HG03565 (cell line): ENCODE results near the gene CASQ1.

ENCODE experiments used
- ATAC-seq: cut with Tn5 transposase; IDR thresholded peaks from one replicate; pipeline ENCODE4 v1.9.1; 2021; ENCODE audit warnings: mild to moderate bottlenecking, moderate library complexity; ENCODE audit not compliant: unreplicated experiment

The CASQ1 gene

GRCh38 chr1:160189649-160190625 lies at the start of gene CASQ1:
CASQ1 (plus strand) TSS chr1:160190575; CDS start chr1:160190752, 177 bp downstream.
- ATAC-seq: no peak

GRCh38 chr1:160143695-160144094 lies 46.7 kb upstream of the CASQ1 start:
- no peak for ATAC-seq

GRCh38 chr1:160144921-160145320 lies 45.5 kb upstream of the CASQ1 start:
- ATAC-seq: no peak

GRCh38 chr1:160146107-160146506 lies 44.3 kb upstream of the CASQ1 start:
- no peak for ATAC-seq

GRCh38 chr1:160148121-160148520 lies 42.3 kb upstream of the CASQ1 start:
- no peak for ATAC-seq

GRCh38 chr1:160149233-160149632 lies 41.1 kb upstream of the CASQ1 start:
- no peak for ATAC-seq

GRCh38 chr1:160149716-160150115 lies 40.7 kb upstream of the CASQ1 start:
- no peak for ATAC-seq

GRCh38 chr1:160151303-160151702 lies 39.1 kb upstream of the CASQ1 start, which contains the start of gene ATP1A4:
ATP1A4 (plus strand) TSS chr1:160151603; CDS start chr1:160152041, 438 bp downstream.
- ATAC-seq: no peak

GRCh38 chr1:160154790-160155189 lies 35.6 kb upstream of the CASQ1 start:
- no peak for ATAC-seq

- ATAC-seq: no peak
These were observed 34.0 kb upstream of the CASQ1 start for GRCh38 chr1:160156361-160156760.

- ATAC-seq: no peak
These were observed 33.2 kb upstream of the CASQ1 start for GRCh38 chr1:160157174-160157573.

GRCh38 chr1:160158031-160158430 lies 32.3 kb upstream of the CASQ1 start:
- no peak for ATAC-seq

GRCh38 chr1:160158534-160158933 lies 31.8 kb upstream of the CASQ1 start:
- no peak for ATAC-seq

GRCh38 chr1:160159846-160160245 lies 30.5 kb upstream of the CASQ1 start:
- no peak for ATAC-seq

- ATAC-seq: no peak
These were observed 28.2 kb upstream of the CASQ1 start for GRCh38 chr1:160161965-160162705.

- no peak for ATAC-seq
These were observed 27.4 kb upstream of the CASQ1 start for GRCh38 chr1:160162931-160163330.

- no peak for ATAC-seq
These were observed 26.8 kb upstream of the CASQ1 start for GRCh38 chr1:160163615-160164014.

GRCh38 chr1:160164121-160164520 lies 26.3 kb upstream of the CASQ1 start:
- ATAC-seq: no peak

- no peak for ATAC-seq
These were observed 24.1 kb upstream of the CASQ1 start for GRCh38 chr1:160166166-160166868.

- ATAC-seq: no peak
These were observed 23.3 kb upstream of the CASQ1 start for GRCh38 chr1:160167056-160167455.

- no peak for ATAC-seq
These were observed 22.8 kb upstream of the CASQ1 start for GRCh38 chr1:160167580-160167979.
